GM19025 (cell line): ENCODE measurements around the gene TJP1.
"Not testable (repeated sequence)": the region's sequence is repeated elsewhere in the genome, so short reads cannot be mapped to it uniquely, and the experiment has no call there.

Source experiments
- ATAC-seq: cut with Tn5 transposase; IDR thresholded peaks from one replicate; pipeline ENCODE4 v1.9.1; 2021; ENCODE audit warnings: mild to moderate bottlenecking, low read depth, moderate library complexity; ENCODE audit not compliant: unreplicated experiment

TJP1 gene

GRCh38 chr15:29670998-29671981, 151.0 kb downstream of the TJP1 start:
- ATAC-seq = no peak

- ATAC-seq = no peak
These were observed 152.0 kb downstream of the TJP1 start for GRCh38 chr15:29670266-29670665.

GRCh38 chr15:29669823-29670222, 152.4 kb downstream of the TJP1 start:
- ATAC-seq = no peak

- no peak for ATAC-seq
These were observed 154.1 kb downstream of the TJP1 start for GRCh38 chr15:29668120-29668602.

- no peak for ATAC-seq
These were observed 156.0 kb downstream of the TJP1 start for GRCh38 chr15:29666241-29666640.

GRCh38 chr15:29665444-29666003, 156.7 kb downstream of the TJP1 start:
- ATAC-seq = no peak

GRCh38 chr15:29664406-29664805, 157.9 kb downstream of the TJP1 start:
- ATAC-seq = no peak

- ATAC-seq = not testable (repeated sequence)
These were observed 164.8 kb downstream of the TJP1 start for GRCh38 chr15:29657476-29657817.

GRCh38 chr15:29656636-29657475, 165.4 kb downstream of the TJP1 start:
- no peak for ATAC-seq

- ATAC-seq = no peak
These were observed 169.7 kb downstream of the TJP1 start for GRCh38 chr15:29652595-29652994.

GRCh38 chr15:29651476-29652233, 170.6 kb downstream of the TJP1 start:
- ATAC-seq = no peak
